ENCODE data around the gene HIVEP3.

The HIVEP3 gene

GRCh38 chr1:41511239-41511540 is 407.5 kb downstream of the HIVEP3 start:
- DNase-seq = no peak
- in situ Hi-C loops (cut with HindIII; ENCODE audit: low pct_ligation_motif_present, low pct_unique_long_range_greater_than_20kb, low sequenced_read_pairs) = no loop called here

- DNase-seq = no peak
- in situ Hi-C loops (cut with HindIII; ENCODE audit: low pct_ligation_motif_present, low pct_unique_long_range_greater_than_20kb, low sequenced_read_pairs) = no loop called here
These were observed 408.0 kb downstream of the HIVEP3 start for GRCh38 chr1:41510531-41511238.

GRCh38 chr1:41509270-41509671 is 409.5 kb downstream of the HIVEP3 start:
- in situ Hi-C loops (cut with HindIII; ENCODE audit: low pct_ligation_motif_present, low pct_unique_long_range_greater_than_20kb, low sequenced_read_pairs) = no loop called here
- no peak for DNase-seq

- in situ Hi-C loops (cut with HindIII; ENCODE audit: low pct_ligation_motif_present, low pct_unique_long_range_greater_than_20kb, low sequenced_read_pairs) = no loop called here
- DNase-seq = no peak
These were observed 410.4 kb downstream of the HIVEP3 start for GRCh38 chr1:41508290-41508689.

- DNase-seq = no peak
- in situ Hi-C loops (cut with HindIII; ENCODE audit: low pct_ligation_motif_present, low pct_unique_long_range_greater_than_20kb, low sequenced_read_pairs) = no loop called here
These were observed 410.9 kb downstream of the HIVEP3 start for GRCh38 chr1:41507836-41508235.

- no peak for DNase-seq
- in situ Hi-C loops (cut with HindIII; ENCODE audit: low pct_ligation_motif_present, low pct_unique_long_range_greater_than_20kb, low sequenced_read_pairs) = no loop called here
These were observed 411.5 kb downstream of the HIVEP3 start for GRCh38 chr1:41507110-41507720.

GRCh38 chr1:41504114-41505035 is 414.3 kb downstream of the HIVEP3 start:
- in situ Hi-C loops (cut with HindIII; ENCODE audit: low pct_ligation_motif_present, low pct_unique_long_range_greater_than_20kb, low sequenced_read_pairs) = no loop called here
- DNase-seq = peak; percentile 22

GRCh38 chr1:41503538-41504113 is 415.1 kb downstream of the HIVEP3 start:
- no peak for DNase-seq
- in situ Hi-C loops (cut with HindIII; ENCODE audit: low pct_ligation_motif_present, low pct_unique_long_range_greater_than_20kb, low sequenced_read_pairs) = no loop called here

GRCh38 chr1:41502912-41503311 is 415.8 kb downstream of the HIVEP3 start:
- in situ Hi-C loops (cut with HindIII; ENCODE audit: low pct_ligation_motif_present, low pct_unique_long_range_greater_than_20kb, low sequenced_read_pairs) = no loop called here
- peak; percentile 37 for DNase-seq

- in situ Hi-C loops (cut with HindIII; ENCODE audit: low pct_ligation_motif_present, low pct_unique_long_range_greater_than_20kb, low sequenced_read_pairs) = no loop called here
- DNase-seq = no peak
These were observed 417.1 kb downstream of the HIVEP3 start for GRCh38 chr1:41501581-41501980.

- in situ Hi-C loops (cut with HindIII; ENCODE audit: low pct_ligation_motif_present, low pct_unique_long_range_greater_than_20kb, low sequenced_read_pairs) = no loop called here
- no peak for DNase-seq
These were observed 417.8 kb downstream of the HIVEP3 start for GRCh38 chr1:41500781-41501518.

- DNase-seq = peak; percentile 21
- in situ Hi-C loops (cut with HindIII; ENCODE audit: low pct_ligation_motif_present, low pct_unique_long_range_greater_than_20kb, low sequenced_read_pairs) = no loop called here
These were observed 418.3 kb downstream of the HIVEP3 start for GRCh38 chr1:41500378-41500777.

GRCh38 chr1:41499591-41499990 is 419.1 kb downstream of the HIVEP3 start:
- in situ Hi-C loops (cut with HindIII; ENCODE audit: low pct_ligation_motif_present, low pct_unique_long_range_greater_than_20kb, low sequenced_read_pairs) = no loop called here

GRCh38 chr1:41498804-41499203 is 419.9 kb downstream of the HIVEP3 start:
- DNase-seq = peak; percentile 88

More at GRCh38 chr1:41499591-41499990, 419.1 kb downstream of the HIVEP3 start:
- DNase-seq = no peak

GRCh38 chr1:41498391-41498790 is 420.3 kb downstream of the HIVEP3 start:
- in situ Hi-C loops (cut with HindIII; ENCODE audit: low pct_ligation_motif_present, low pct_unique_long_range_greater_than_20kb, low sequenced_read_pairs) = no loop called here
- peak; percentile 45 for DNase-seq

More at GRCh38 chr1:41498804-41499203, 419.9 kb downstream of the HIVEP3 start:
- in situ Hi-C loops (cut with HindIII; ENCODE audit: low pct_ligation_motif_present, low pct_unique_long_range_greater_than_20kb, low sequenced_read_pairs) = no loop called here

- in situ Hi-C loops (cut with HindIII; ENCODE audit: low pct_ligation_motif_present, low pct_unique_long_range_greater_than_20kb, low sequenced_read_pairs) = no loop called here
- DNase-seq = peak; percentile 72
These were observed 421.2 kb downstream of the HIVEP3 start for GRCh38 chr1:41497461-41498030.

GRCh38 chr1:41497056-41497440 is 421.7 kb downstream of the HIVEP3 start:
- no peak for DNase-seq
- in situ Hi-C loops (cut with HindIII; ENCODE audit: low pct_ligation_motif_present, low pct_unique_long_range_greater_than_20kb, low sequenced_read_pairs) = no loop called here
